ENCODE measurements around the gene UBQLN4.
"Not testable (repeated sequence)": the region's sequence is repeated elsewhere in the genome, so short reads cannot be mapped to it uniquely, and the experiment has no call there.

UBQLN4 gene

GRCh38 chr1:156081917-156082308 is 28.3 kb upstream of the UBQLN4 start:
- intact Hi-C loops (cut with DNase I): loop anchor here (2.0 kb wide), 1 partner anchor 27 kb away; the partner anchor contains the start of gene LAMTOR2
- no peak for DNase-seq

- DNase-seq: no peak
- intact Hi-C loops (cut with DNase I): no loop called here
Observed at GRCh38 chr1:156081180-156081916, 27.8 kb upstream of the UBQLN4 start.

GRCh38 chr1:156080863-156081179 is 27.2 kb upstream of the UBQLN4 start:
- no peak for DNase-seq
- intact Hi-C loops (cut with DNase I): no loop called here

GRCh38 chr1:156080241-156080862 is 26.8 kb upstream of the UBQLN4 start:
- intact Hi-C loops (cut with DNase I): no loop called here
- no peak for DNase-seq

- intact Hi-C loops (cut with DNase I): no loop called here
- no peak for DNase-seq
Observed at GRCh38 chr1:156079762-156080161, 26.2 kb upstream of the UBQLN4 start.

GRCh38 chr1:156078728-156079127 is 25.1 kb upstream of the UBQLN4 start:
- intact Hi-C loops (cut with DNase I): no loop called here
- DNase-seq: no peak

- peak in 1 of 10 donors; percentile 75 for DNase-seq
- intact Hi-C loops (cut with DNase I): no loop called here
Observed at GRCh38 chr1:156077430-156077760, 23.8 kb upstream of the UBQLN4 start.

GRCh38 chr1:156076609-156077429 is 23.2 kb upstream of the UBQLN4 start:
- DNase-seq: no peak
- intact Hi-C loops (cut with DNase I): no loop called here

GRCh38 chr1:156075775-156076204 is 22.2 kb upstream of the UBQLN4 start:
- intact Hi-C loops (cut with DNase I): no loop called here
- no peak for DNase-seq

- intact Hi-C loops (cut with DNase I): no loop called here
- no peak for DNase-seq
Observed at GRCh38 chr1:156075162-156075561, 21.6 kb upstream of the UBQLN4 start.

GRCh38 chr1:156074661-156075060 is 21.1 kb upstream of the UBQLN4 start:
- intact Hi-C loops (cut with DNase I): no loop called here
- no peak for DNase-seq

GRCh38 chr1:156073740-156074139 is 20.1 kb upstream of the UBQLN4 start:
- intact Hi-C loops (cut with DNase I): no loop called here
- no peak for DNase-seq

GRCh38 chr1:156073110-156073687 is 19.6 kb upstream of the UBQLN4 start:
- intact Hi-C loops (cut with DNase I): no loop called here
- DNase-seq: no peak

GRCh38 chr1:156072251-156072650 is 18.7 kb upstream of the UBQLN4 start:
- intact Hi-C loops (cut with DNase I): no loop called here
- no peak for DNase-seq

GRCh38 chr1:156071332-156071816 is 17.8 kb upstream of the UBQLN4 start:
- DNase-seq; intact Hi-C loops (cut with DNase I): not testable (repeated sequence)

- no peak for DNase-seq
Observed at GRCh38 chr1:156070548-156070947, 16.9 kb upstream of the UBQLN4 start.

GRCh38 chr1:156069490-156070455 is 16.2 kb upstream of the UBQLN4 start:
- DNase-seq: no peak
- intact Hi-C loops (cut with DNase I): no loop called here

More at GRCh38 chr1:156070548-156070947, 16.9 kb upstream of the UBQLN4 start:
- intact Hi-C loops (cut with DNase I): no loop called here

GRCh38 chr1:156067262-156067661 is 13.7 kb upstream of the UBQLN4 start:
- DNase-seq: peak in 1 of 10 donors; percentile 21
- intact Hi-C loops (cut with DNase I): no loop called here

GRCh38 chr1:156065871-156066270 is 12.3 kb upstream of the UBQLN4 start:
- intact Hi-C loops (cut with DNase I): no loop called here
- peak in 1 of 10 donors; percentile 73 for DNase-seq

GRCh38 chr1:156065212-156065611 is 11.6 kb upstream of the UBQLN4 start:
- peak in 1 of 10 donors; percentile 24 for DNase-seq
- intact Hi-C loops (cut with DNase I): no loop called here

Data from posterior cingulate gyrus (tissue), 11 donors.